Prostate gland (tissue), 2 donors: Measurements from ENCODE around the gene FAM237B.

Experiments
- CTCF ChIP-seq, 4 experiments: fragments of 200-600 bp in 2 of 4; fragments of 450-650 bp in 2 of 4; sonication (generic) in 2 of 4; IDR thresholded peaks; 1 replicate in 3 of 4; 2 replicates in 1 of 4; pipeline ENCODE4 v1.5.1; 2016 to 2019; ENCODE audit warnings: antibody characterized with exemption in 4 of 4, mild to moderate bottlenecking in 2 of 4, moderate library complexity in 2 of 4
- POLR2A ChIP-seq: fragments of 450-650 bp; IDR thresholded peaks from one replicate; pipeline ENCODE4 v1.6.1; 2016; ENCODE audit warnings: antibody characterized with exemption, mild to moderate bottlenecking
- POLR2AphosphoS5 ChIP-seq: sonication (generic); formaldehyde crosslinking; IDR thresholded peaks from one replicate; pipeline ENCODE4 v1.6.1; 2017; ENCODE audit warnings: antibody characterized with exemption

- TF ChIP-seq CTCF (IDR thresholded peaks at IDR 0.05) (no peak), POLR2A (no peak), POLR2AphosphoS5 (no peak)
These were observed 26.7 kb upstream of the FAM237B start for GRCh38 chr7:90347759-90348158.
